Fibroblast of skin of left quadriceps (primary cell): Measurements from ENCODE around the gene CDK14.
A peak's percentile ranks its signal among the peaks of the same experiment; 100 is the strongest.
"Not testable (repeated sequence)": the region's sequence is repeated elsewhere in the genome, so short reads cannot be mapped to it uniquely, and the experiment has no call there.

ENCODE experiments used
- DNase-seq, 2 experiments: peaks; one replicate each; pipeline ENCODE4 v3.0.0-alpha.2; 2013; ENCODE audit warnings: low read depth in 2 of 2

Gene CDK14

GRCh38 chr7:90629297-90629918 is 33.3 kb downstream of the CDK14 start:
- DNase-seq: peak in 1 of 2 experiments; percentile 30

DNA sequence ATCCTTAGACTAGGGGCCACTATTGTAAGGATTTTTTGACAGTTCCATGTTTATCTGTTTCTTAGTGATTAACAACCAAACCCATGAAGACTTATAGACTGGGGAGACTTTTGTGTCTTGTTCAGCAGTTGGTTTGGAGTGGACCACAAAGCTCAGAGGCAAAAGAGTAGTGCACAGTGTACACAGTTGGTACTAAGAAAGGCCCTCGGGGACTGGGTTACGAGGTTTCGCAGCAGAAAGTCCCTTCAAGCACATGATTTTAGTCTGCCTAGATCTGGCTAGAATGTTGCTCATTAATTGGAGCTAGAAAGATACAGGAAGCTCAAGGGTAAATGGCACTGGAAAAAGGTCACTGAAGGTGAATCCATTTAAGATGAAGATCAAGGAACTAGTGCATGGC is 35.4 kb downstream of the CDK14 start:
- no peak for DNase-seq

DNA sequence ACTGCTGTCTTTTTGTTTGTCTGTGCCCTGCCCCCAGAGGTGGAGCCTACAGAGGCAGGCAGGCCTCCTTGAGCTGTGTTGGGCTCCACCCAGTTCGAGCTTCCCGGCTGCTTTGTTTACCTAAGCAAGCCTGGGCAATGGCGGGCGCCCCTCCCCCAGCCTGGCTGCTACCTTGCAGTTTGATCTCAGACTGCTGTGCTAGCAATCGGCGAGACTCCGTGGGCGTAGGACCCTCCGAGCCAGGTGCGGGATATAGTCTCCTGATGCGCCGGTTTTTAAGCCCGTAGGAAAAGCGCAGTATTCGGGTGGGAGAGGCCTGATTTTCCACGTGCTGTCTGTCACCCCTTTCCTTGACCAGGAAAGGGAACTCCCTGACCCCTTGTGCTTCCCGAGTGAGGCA is 43.6 kb downstream of the CDK14 start:
- DNase-seq: not testable (repeated sequence)

GRCh38 chr7:90642978-90643377 is 46.9 kb downstream of the CDK14 start:
- DNase-seq: no peak

GRCh38 chr7:90645784-90646183 is 49.7 kb downstream of the CDK14 start:
- DNase-seq: no peak

GRCh38 chr7:90648107-90648506 is 52.0 kb downstream of the CDK14 start:
- DNase-seq: no peak

- DNase-seq: no peak
Measured at GRCh38 chr7:90648834-90649233, 52.7 kb downstream of the CDK14 start.

GRCh38 chr7:90654718-90655427 is 58.8 kb downstream of the CDK14 start:
- DNase-seq: no peak

DNA sequence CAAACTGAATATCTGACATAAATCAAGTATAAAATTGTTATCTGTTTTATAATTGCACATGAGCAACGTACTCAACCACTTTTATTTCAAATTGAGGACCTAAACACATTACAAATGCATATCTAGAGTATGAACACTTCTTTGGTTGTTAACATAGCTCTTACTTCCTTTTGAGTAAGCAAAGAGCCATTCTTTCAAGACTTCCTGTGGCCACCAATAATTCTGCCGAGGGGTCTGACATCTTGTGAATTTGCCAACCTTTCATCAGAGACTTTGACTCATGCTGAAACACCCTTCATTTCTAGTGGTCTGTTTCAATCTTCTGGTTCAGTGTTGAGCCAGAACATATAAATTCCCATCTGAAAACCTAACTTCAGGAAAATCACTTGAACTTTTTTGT is 59.4 kb downstream of the CDK14 start:
- peak; percentile 92 for DNase-seq

GRCh38 chr7:90657481-90657880 is 61.4 kb downstream of the CDK14 start:
- DNase-seq: no peak

GRCh38 chr7:90660100-90660499 is 64.0 kb downstream of the CDK14 start:
- no peak for DNase-seq

- no peak for DNase-seq
Measured at GRCh38 chr7:90660819-90661218, 64.7 kb downstream of the CDK14 start.

GRCh38 chr7:90661290-90662151 is 65.4 kb downstream of the CDK14 start:
- DNase-seq: no peak

DNA sequence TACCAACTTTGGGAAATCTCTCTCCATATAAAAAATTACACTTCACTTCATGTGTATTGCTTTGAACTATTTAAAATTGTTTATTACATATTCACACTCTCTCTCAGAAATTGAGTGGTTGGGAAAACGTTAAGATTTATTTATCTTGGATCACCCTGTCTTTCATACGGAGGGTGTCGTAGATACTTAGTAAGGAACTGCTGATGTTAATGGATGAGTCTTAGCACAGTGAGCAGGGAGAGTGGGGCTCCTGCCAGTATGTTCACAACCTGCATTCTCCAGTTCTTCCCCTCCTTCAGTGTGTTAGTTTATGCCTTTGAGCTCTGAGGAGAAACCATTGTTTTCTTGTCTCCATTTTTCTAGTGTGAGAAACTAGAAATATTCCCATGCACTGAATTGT is 67.1 kb downstream of the CDK14 start:
- no peak for DNase-seq

GRCh38 chr7:90666186-90666585 is 70.1 kb downstream of the CDK14 start:
- no peak for DNase-seq

DNA sequence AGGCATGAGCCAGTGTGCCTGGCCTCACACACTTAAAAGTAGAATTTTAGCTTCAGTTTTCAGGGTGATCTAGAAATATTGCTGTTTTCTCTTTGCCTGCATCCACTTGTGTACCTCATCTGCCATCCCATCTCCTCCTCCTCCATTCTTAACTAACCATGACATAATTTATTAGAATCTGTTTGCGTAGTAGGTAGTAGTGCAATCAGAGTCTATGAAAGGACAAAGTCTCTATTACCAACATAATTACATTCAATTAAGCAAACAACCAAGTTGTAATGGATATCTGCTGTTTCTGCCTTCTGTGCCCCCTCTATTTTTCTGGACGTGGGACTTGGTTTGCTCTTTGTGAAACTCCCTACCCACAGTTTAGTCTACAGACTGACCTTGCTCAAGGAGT is 72.9 kb downstream of the CDK14 start:
- DNase-seq: no peak

GRCh38 chr7:90669492-90669891 is 73.4 kb downstream of the CDK14 start:
- no peak for DNase-seq

GRCh38 chr7:90671571-90671970 is 75.5 kb downstream of the CDK14 start:
- no peak for DNase-seq

DNA sequence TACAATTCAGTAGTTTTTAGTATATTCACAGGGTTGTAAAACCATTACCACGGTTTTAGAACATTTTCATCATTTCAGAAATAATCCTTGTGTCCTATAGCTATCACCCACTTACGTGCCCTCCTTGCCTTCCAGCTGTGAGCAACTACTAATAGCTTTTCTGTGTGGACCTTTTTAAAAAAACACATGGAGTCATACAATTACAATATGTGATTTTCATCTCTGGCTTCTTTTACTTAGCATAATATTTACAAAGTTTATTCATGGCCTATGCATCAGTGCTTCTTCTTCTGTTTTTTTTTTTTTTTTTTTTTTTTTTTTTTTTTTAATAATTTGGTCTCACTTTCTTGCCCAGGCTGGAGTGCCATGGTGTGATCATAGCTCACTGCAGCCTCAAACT is 76.1 kb downstream of the CDK14 start:
- no peak for DNase-seq

DNA sequence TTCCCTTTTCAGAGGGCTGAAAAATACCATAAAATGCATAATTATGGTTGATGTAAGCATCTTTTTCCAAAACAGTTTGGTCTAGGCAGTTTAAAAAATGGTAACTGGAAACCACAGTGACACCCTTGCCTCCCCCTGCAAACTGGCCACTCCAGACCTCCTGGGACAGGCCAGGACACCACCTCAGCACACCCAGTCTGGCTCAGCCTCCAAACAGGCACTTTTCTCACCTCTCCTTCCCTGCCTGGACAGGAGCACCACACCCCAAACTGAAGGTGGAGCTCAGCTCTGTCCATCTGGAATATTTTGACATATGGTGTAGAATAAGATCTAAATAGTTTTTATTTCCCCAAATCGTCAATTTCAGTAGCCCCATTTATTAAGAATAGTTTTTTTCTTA is 78.5 kb downstream of the CDK14 start:
- DNase-seq: no peak

- DNase-seq: no peak
Measured at GRCh38 chr7:90675982-90676381, 79.9 kb downstream of the CDK14 start.

- no peak for DNase-seq
Measured at GRCh38 chr7:90677486-90678404, 81.6 kb downstream of the CDK14 start.
